H1 (cell line): ENCODE measurements around the gene ANXA2R. TPM values are rescaled to one million over a fixed set of nuclear protein-coding genes. Genes with fewer than 3 reads are reported as not detected.

Experiments
- CTBP2 ChIP-seq: IDR thresholded peaks from 2 replicates; pipeline ENCODE4 v1.7.0; 2011; ENCODE audit warnings: borderline replicate concordance, mild to moderate bottlenecking, moderate library complexity, mixed read lengths, low read length; ENCODE audit not compliant: insufficient read depth, insufficient read length
- EZH2 ChIP-seq: fragments of 200-600 bp; sonication (generic); IDR thresholded peaks from 2 replicates; pipeline ENCODE4 v1.7.1; 2012; ENCODE audit warnings: low read depth, mild to moderate bottlenecking, moderate library complexity, low read length, inconsistent platforms; ENCODE audit not compliant: severe bottlenecking
- KDM1A ChIP-seq: fragments of 200-600, 300-600 bp; sonication (generic); IDR thresholded peaks from 2 replicates; pipeline ENCODE4 v1.7.1; 2016; ENCODE audit warnings: mild to moderate bottlenecking, low read length, borderline replicate concordance
- SIN3A ChIP-seq, 2 experiments: IDR thresholded peaks in 1 of 2; conservative IDR thresholded peaks in 1 of 2; 2 replicates each; pipeline ENCODE4 v1.6.1; 2011 to 2012; ENCODE audit warnings: low read length in 2 of 2, improper control_type of control experiment in 1 of 2, low read depth in 1 of 2, mild to moderate bottlenecking in 1 of 2
- SP4 ChIP-seq: IDR thresholded peaks from 2 replicates; pipeline ENCODE4 v1.6.1; 2012; ENCODE audit warnings: low read length, inconsistent platforms
- ZNF274 ChIP-seq: IDR thresholded peaks from 2 replicates; pipeline ENCODE4 v1.7.0; 2012; ENCODE audit warnings: low read length, borderline replicate concordance; ENCODE audit errors: extremely low read depth
- polyA plus RNA-seq, 7 experiments: library from polyadenylated mRNA; depleted of rRNA in 3 of 7; stranded (reverse) in 5 of 7; unstranded in 2 of 7; fragments of >200 nt in 5 of 7; fragments of 200-250 nt in 2 of 7; gene quantifications; 1 replicate in 5 of 7; 2 replicates in 1 of 7; 4 replicates in 1 of 7; pipeline versions ENCODE4 v1.2.1 to v1.2.3, GENCODE V29; 2011 to 2013; ENCODE audit warnings: missing spikeins in 2 of 7, mixed read lengths in 2 of 7
- total RNA-seq: library from RNA; stranded (reverse); fragmentation: NEBNext Ultra II Directional; extraction: Animal tissue kit (Norgen Biotek cat#: 25700); gene quantifications from 2 replicates; pipeline ENCODE4 v1.2.1, GENCODE V29; 2021
- TF ChIP-seq, protein P1 (sequence below): IDR thresholded peaks from 2 replicates; pipeline ENCODE4 v1.6.1; 2012; ENCODE audit warnings: inconsistent platforms

The ANXA2R gene
- total and polyA plus RNA-seq, 2 of the 8 experiments (the other 6 are each of a cell fraction or from before 2014, with no cell fraction given): 0.08 to 0.17 TPM

DNA sequence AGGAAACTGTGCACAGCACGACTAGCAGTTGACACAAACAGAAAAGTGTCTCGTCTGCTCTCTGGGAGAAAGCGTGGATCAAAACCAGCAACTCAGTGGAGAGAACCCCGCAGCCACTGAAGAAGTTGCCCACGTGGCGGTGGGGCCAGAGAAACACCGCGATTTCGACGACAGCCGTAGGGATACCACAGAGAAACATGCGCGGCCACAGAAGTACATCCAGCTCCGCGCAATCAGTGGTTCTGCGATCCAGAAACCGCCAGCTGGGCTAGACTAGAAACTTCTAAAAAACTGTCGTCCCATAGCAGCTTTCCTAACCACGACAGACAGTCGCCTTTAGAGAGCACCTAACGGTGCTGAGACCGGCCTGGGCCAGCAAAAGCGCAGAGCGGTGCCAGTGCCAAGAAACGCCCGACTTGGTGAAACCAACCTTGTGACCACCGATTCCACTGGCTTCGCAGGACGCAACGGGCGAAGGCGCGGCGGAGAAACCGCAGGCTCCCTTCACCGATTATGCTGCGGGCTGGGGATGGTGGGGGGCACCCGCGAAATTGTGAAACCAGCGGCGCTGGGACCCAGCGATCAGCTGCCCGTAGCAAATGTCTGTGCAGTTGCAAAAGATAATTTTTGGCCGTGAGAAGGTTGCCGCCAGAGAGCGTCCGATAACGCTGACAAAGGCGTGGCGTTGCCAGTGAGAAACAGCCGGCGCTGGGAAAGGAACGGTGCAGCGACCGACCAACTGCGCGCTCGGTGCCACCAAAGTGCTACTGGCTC is 2.7 kb upstream of the ANXA2R start (continued):
- TF ChIP-seq ZNF274 (no peak), SIN3A (conservative IDR thresholded peaks at IDR 0.05 in 1 of 2, IDR thresholded peaks at IDR 0.05 in 1 of 2; ENCODE audit: low read depth in 1 of 2, low read length in 2 of 2) (no peak), KDM1A (no peak), EZH2 (peak; percentile 91), SP4 (no peak), CTBP2 (no peak)
- TF ChIP-seq, protein P1, sequence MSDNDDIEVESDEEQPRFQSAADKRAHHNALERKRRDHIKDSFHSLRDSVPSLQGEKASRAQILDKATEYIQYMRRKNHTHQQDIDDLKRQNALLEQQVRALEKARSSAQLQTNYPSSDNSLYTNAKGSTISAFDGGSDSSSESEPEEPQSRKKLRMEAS: peak; percentile 88
- TF ChIP-seq, all 59 proteins: peak for 5
